Midbrain (tissue), 1 donor: Measurements from ENCODE around the gene SPSB1.

ENCODE experiments used
- DNase-seq: peaks from one replicate; lab custom pipeline; 2025; lab: John Stamatoyannopoulos, UW

The SPSB1 gene

GRCh38 chr1:9344426-9345200 lies 51.9 kb downstream of the SPSB1 start:
- no peak for DNase-seq

GRCh38 chr1:9345471-9345870 lies 52.8 kb downstream of the SPSB1 start:
- DNase-seq = no peak

GRCh38 chr1:9345922-9346321 lies 53.2 kb downstream of the SPSB1 start:
- no peak for DNase-seq

- no peak for DNase-seq
Measured at GRCh38 chr1:9346566-9346965, 53.9 kb downstream of the SPSB1 start.

- DNase-seq = no peak
Measured at GRCh38 chr1:9347095-9347850, 54.6 kb downstream of the SPSB1 start.

GRCh38 chr1:9349331-9349851 lies 56.7 kb downstream of the SPSB1 start:
- DNase-seq = no peak

- no peak for DNase-seq
Measured at GRCh38 chr1:9350013-9350908, 57.6 kb downstream of the SPSB1 start.

- DNase-seq = no peak
Measured at GRCh38 chr1:9350960-9351359, 58.3 kb downstream of the SPSB1 start.

GRCh38 chr1:9351654-9352271 lies 59.1 kb downstream of the SPSB1 start:
- no peak for DNase-seq

GRCh38 chr1:9352377-9353134 lies 59.9 kb downstream of the SPSB1 start:
- peak; percentile 54 for DNase-seq

- DNase-seq = no peak
Measured at GRCh38 chr1:9355503-9355902, 62.8 kb downstream of the SPSB1 start.

GRCh38 chr1:9356021-9356420 lies 63.3 kb downstream of the SPSB1 start:
- DNase-seq = no peak

GRCh38 chr1:9356829-9357466 lies 64.3 kb downstream of the SPSB1 start:
- no peak for DNase-seq

- DNase-seq = no peak
Measured at GRCh38 chr1:9357958-9358357, 65.3 kb downstream of the SPSB1 start.

- no peak for DNase-seq
Measured at GRCh38 chr1:9360371-9361064, 67.8 kb downstream of the SPSB1 start.

- DNase-seq = no peak
Measured at GRCh38 chr1:9361630-9362260, 69.1 kb downstream of the SPSB1 start.

GRCh38 chr1:9362488-9362887 lies 69.8 kb downstream of the SPSB1 start:
- DNase-seq = peak; percentile 37

- DNase-seq = peak; percentile 79
Measured at GRCh38 chr1:9363061-9363471, 70.4 kb downstream of the SPSB1 start.

GRCh38 chr1:9366298-9366697 lies 73.6 kb downstream of the SPSB1 start:
- DNase-seq = no peak
